K562 (cell line): Measurements from ENCODE around the gene INSIG1. TPM values are rescaled to one million over a fixed set of nuclear protein-coding genes. Genes with fewer than 3 reads are reported as not detected.

Experiments used
- ATAC-seq: fragments of 200-7000 bp; cut with Tn5 transposase; 3 replicates; pipeline ENCODE4 v1.9.1; 2020; ENCODE audit warnings: moderate library complexity
- BruUV-seq: library from RNA; stranded (reverse); fragments of 400-500 nt; replicated peaks from 2 replicates; lab custom pipeline; 2021; lab: Mats Ljungman, UMichigan
- CTCF ChIA-PET: fragments of 300-600 bp; formaldehyde crosslinking; extraction: SDS; loops from one replicate; lab custom pipeline; 2021; ENCODE audit warnings: low intra/inter-chr PET ratio; lab: Yijun Ruan, JAX
- POLR2A ChIA-PET: fragments of 300-600, 350-650 bp; sonication (Branson Sonifier 250); formaldehyde crosslinking; extraction: SDS; loops from one replicate; lab custom pipeline; 2021; ENCODE audit warnings: antibody characterized with exemption, inconsistent platforms; lab: Yijun Ruan, JAX
- DNase-seq, 4 experiments: peaks; one replicate each; pipeline versions ENCODE4 v3.0.0 to v3.0.0-alpha.2; 2011 to 2018; ENCODE audit warnings: low spot score in 3 of 4, mixed read lengths in 3 of 4; ENCODE audit errors: extremely low read depth in 1 of 4
- FAIRE-seq: peaks from 2 replicates; lab custom pipeline; 2011; peaks lifted over from hg19 to GRCh38; lab: Jason Lieb, UNC
- H2AFZ ChIP-seq: 2 replicates; pipeline ENCODE4 v1.6.0; 2011; ENCODE audit warnings: low read depth, low read length, control low read depth, inconsistent platforms
- H3K27ac ChIP-seq: fragments of 200-600 bp; 3 replicates; pipeline ENCODE4 v1.8.0; 2011; ENCODE audit warnings: low read depth, mild to moderate bottlenecking, control low read depth, inconsistent platforms, low read length, moderate library complexity, mixed read lengths; ENCODE audit errors: extremely low read depth
- H3K27me3 ChIP-seq, 2 experiments: fragments of 300-600 bp in 1 of 2; 2 replicates in 1 of 2; 3 replicates in 1 of 2; pipeline versions ENCODE4 v1.6.0 to v1.8.0; 2011; ENCODE audit warnings: inconsistent platforms in 2 of 2, low read length in 2 of 2, mild to moderate bottlenecking in 1 of 2, mixed read lengths in 1 of 2, moderate library complexity in 1 of 2; ENCODE audit not compliant: control insufficient read depth in 2 of 2, insufficient read depth in 2 of 2
- H3K36me3 ChIP-seq: fragments of 300-600 bp; 3 replicates; pipeline ENCODE4 v1.8.0; 2011; ENCODE audit warnings: mild to moderate bottlenecking, low read length, inconsistent platforms; ENCODE audit not compliant: control insufficient read depth, insufficient read depth
- H3K4me1 ChIP-seq, 2 experiments: fragments of 200-600 bp in 1 of 2; replicated peaks in 1 of 2; 2 replicates in 1 of 2; 3 replicates in 1 of 2; pipeline versions ENCODE4 v1.5.1 to v1.8.0; 2011; ENCODE audit warnings: inconsistent platforms in 2 of 2, low read length in 2 of 2, mild to moderate bottlenecking in 1 of 2, mixed read lengths in 1 of 2, moderate library complexity in 1 of 2; ENCODE audit not compliant: control insufficient read depth in 2 of 2, insufficient read depth in 2 of 2
- H3K4me2 ChIP-seq: 2 replicates; pipeline ENCODE4 v1.6.1; 2011; ENCODE audit warnings: low read length, control low read depth, inconsistent platforms, mixed read lengths; ENCODE audit not compliant: insufficient read depth
- H3K4me3 ChIP-seq: fragments of 200-600 bp; sonication (generic), shearing (Covaris generic); 2 replicates; pipeline ENCODE4 v1.5.1; 2016; ENCODE audit warnings: control low read depth, inconsistent platforms
- H3K79me2 ChIP-seq: fragments of 200-600 bp; 3 replicates; pipeline ENCODE4 v1.8.0; 2011; ENCODE audit warnings: low read length, inconsistent platforms; ENCODE audit not compliant: control insufficient read depth, insufficient read depth
- H3K9ac ChIP-seq, 2 experiments: 2 replicates each; pipeline versions ENCODE4 v1.6.0 to v1.6.1; 2011; ENCODE audit warnings: low read depth in 2 of 2, low read length in 2 of 2, control low read depth in 1 of 2, inconsistent platforms in 1 of 2, mild to moderate bottlenecking in 1 of 2, mixed read lengths in 1 of 2; ENCODE audit not compliant: insufficient read depth in 1 of 2
- H3K9me1 ChIP-seq: one replicate; pipeline ENCODE4 v1.6.0; 2011; ENCODE audit warnings: inconsistent platforms, mild to moderate bottlenecking, low read length, moderate library complexity; ENCODE audit not compliant: control insufficient read depth, insufficient read depth
- H3K9me3 ChIP-seq: replicated peaks from 2 replicates; pipeline ENCODE4 v1.5.1; 2011; ENCODE audit warnings: low read depth, low read length, inconsistent platforms; ENCODE audit not compliant: control insufficient read depth, insufficient read depth
- H4K20me1 ChIP-seq: replicated peaks from 2 replicates; pipeline ENCODE4 v1.6.1; 2011; ENCODE audit warnings: low read length, inconsistent platforms, mixed read lengths; ENCODE audit not compliant: control insufficient read depth, insufficient read depth
- ATF6 ChIP-seq: sonication (generic); formaldehyde crosslinking; IDR thresholded peaks from 2 replicates; pipeline ENCODE4 v1.4.0; 2020; ENCODE audit warnings: mild to moderate bottlenecking, missing genetic modification reagents
- CBFA2T3 ChIP-seq: fragments of 450-650 bp; IDR thresholded peaks from 2 replicates; pipeline ENCODE4 v1.6.1; 2017
- DPF2 ChIP-seq: fragments of 450-650 bp; IDR thresholded peaks from 2 replicates; pipeline ENCODE4 v1.6.1; 2016
- MCM2 ChIP-seq: fragments of 450-650 bp; IDR thresholded peaks from 2 replicates; pipeline ENCODE4 v1.6.1; 2017; ENCODE audit warnings: low read depth, mild to moderate bottlenecking
- SMAD4 ChIP-seq: fragments of 250-450 bp; sonication (Bioruptor Pico); conservative IDR thresholded peaks from 2 replicates; pipeline ENCODE4 v1.8.0; 2021; ENCODE audit warnings: inconsistent platforms, mild to moderate bottlenecking, moderate library complexity
- TCF3 ChIP-seq: sonication (generic); formaldehyde crosslinking; IDR thresholded peaks from 2 replicates; pipeline ENCODE4 v1.4.0; 2020; ENCODE audit warnings: mild to moderate bottlenecking, missing genetic modification reagents
- TEAD4 ChIP-seq, 2 experiments: sonication (generic) in 1 of 2; formaldehyde crosslinking in 1 of 2; IDR thresholded peaks; 2 replicates each; pipeline versions ENCODE4 v1.6.1 to v1.8.0; 2012 to 2022; ENCODE audit warnings: borderline replicate concordance in 1 of 2, inconsistent platforms in 1 of 2, low read length in 1 of 2, mild to moderate bottlenecking in 1 of 2, missing genetic modification reagents in 1 of 2
- UBTF ChIP-seq, 2 experiments: IDR thresholded peaks; 2 replicates each; pipeline ENCODE4 v1.6.1; 2012; ENCODE audit warnings: improper control_type of control experiment in 2 of 2, low read depth in 2 of 2, low read length in 2 of 2, borderline replicate concordance in 1 of 2
- USF1 ChIP-seq: sonication (generic); formaldehyde crosslinking; IDR thresholded peaks from 2 replicates; pipeline ENCODE4 v1.9.0; 2022; ENCODE audit warnings: mild to moderate bottlenecking, missing genetic modification reagents
- ZFP30 ChIP-seq: fragments of 250-450 bp; sonication (Bioruptor Pico); IDR thresholded peaks from 2 replicates; pipeline ENCODE4 v1.8.0; 2022; ENCODE audit warnings: moderate library complexity, mild to moderate bottlenecking, inconsistent platforms, borderline replicate concordance
- ZNF174 ChIP-seq: fragments of 250-450 bp; sonication (Bioruptor Pico); IDR thresholded peaks from 2 replicates; pipeline ENCODE4 v1.4.0; 2020; ENCODE audit warnings: mild to moderate bottlenecking
- ZNF263 ChIP-seq: sonication (generic); formaldehyde crosslinking; IDR thresholded peaks from 2 replicates; pipeline ENCODE4 v1.8.0; 2022; ENCODE audit warnings: mild to moderate bottlenecking, missing genetic modification reagents, borderline replicate concordance
- WGBS: fragments of 100-300 bp; shearing (Covaris generic); methylation state at CpG from one replicate; pipeline ENCODE4 v1.1.6; 2016; ENCODE audit warnings: low coverage, mixed read lengths; ENCODE audit not compliant: insufficient coverage; ENCODE audit errors: missing lambda C conversion rate; 5-methylcytosine and 5-hydroxymethylcytosine counted together
- in situ Hi-C: fragments of 300-500 bp; cut with MboI; formaldehyde crosslinking; loops from 4 replicates; pipeline ENCODE4 v1.15.0; 2018; ENCODE audit warnings: inconsistent platforms, mixed read lengths
- intact Hi-C: fragments of 100-400 bp; cut with micrococcal nuclease; formaldehyde crosslinking; loops from 2 replicates; pipeline ENCODE4 v1.14.2; 2022
- polyA plus RNA-seq, 8 experiments: library from polyadenylated mRNA; depleted of rRNA in 4 of 8; stranded (reverse) in 5 of 8; unstranded in 3 of 8; fragments of >200 nt; fragmentation: Nextera tagmentation in 2 of 8; fragmentation: Illumina TruSeq in 1 of 8; extraction: Ambion mirVana in 2 of 8; extraction: Trizol in 1 of 8; gene quantifications; 2 replicates each; pipeline versions ENCODE4 v1.2.1 to v1.2.3, GENCODE V29; 2011 to 2014; ENCODE audit warnings: inconsistent platforms in 1 of 8, missing spikeins in 1 of 8
- total RNA-seq, 7 experiments: library from RNA; depleted of rRNA in 6 of 7; stranded (reverse); fragments of >200 nt in 6 of 7; fragmentation: Illumina TruSeq in 2 of 7; extraction: Trizol in 2 of 7; gene quantifications; 2 replicates each; pipeline versions ENCODE4 v1.2.1 to v1.2.3, GENCODE V29; 2011 to 2021; ENCODE audit warnings: low replicate concordance in 1 of 7

The INSIG1 gene
- total and polyA plus RNA-seq, 9 of the 15 experiments (the other 6 are each of a cell fraction or from before 2014, with no cell fraction given): 57.1 to 787 (median 238) TPM

GRCh38 chr7:155295511-155295910 is 2.2 kb upstream of the INSIG1 start (continued):
- TF ChIP-seq UBTF (IDR thresholded peaks at IDR 0.05; ENCODE audit: borderline replicate concordance in 1 of 2, low read depth in 2 of 2, low read length in 2 of 2): no peak

- WGBS: 26% methylated on average over 18 of the region's 18 CpGs
- Histone ChIP-seq H3K79me2 (peaks cover 49% of the 10 kb centered on the region), H3K4me1 (peaks cover 58 to 61% of the 10 kb centered on the region in 2 experiments), H3K4me2 (peak overlapping the region; percentile 95), H3K9ac (peak overlapping the region; percentile 81 to 93), H3K27me3 (no peaks in the 10 kb centered on the region), H3K36me3 (peaks cover 28% of the 10 kb centered on the region), H3K27ac (peak overlapping the region; percentile 86), H3K4me3 (peak overlapping the region; percentile 76), H3K9me3 (no peaks in the 10 kb centered on the region), H2AFZ (0 out of 2 replicates have a peak overlapping the region, but pooled peaks have one; percentile 69), H3K9me1 (peaks cover 12% of the 10 kb centered on the region), H4K20me1 (peaks cover 32% of the 10 kb centered on the region)
- ChIA-PET CTCF (no interaction called here), POLR2A (interaction anchor here (0.5 to 3.1 kb wide), 13 partner anchors 9 to 1881 kb away, joined by 3 to 26 read pairs (median 4); no protein-coding TSS in a partner anchor)
- no peak for ATAC-seq
- peak; percentile 19 for FAIRE-seq
- in situ Hi-C loops: no loop called here
- peak in 1 of 4 experiments; percentile 42 for DNase-seq
- no TSS peak for BruUV-seq
- intact Hi-C loops: loop anchor here (2.0 to 5.0 kb wide), 2 partner anchors 47 to 294 kb away; partner anchors contain the start of gene PAXIP1
- peak; percentile 33 for TF ChIP-seq TCF3
- no peak for TF ChIP-seq MCM2
- no peak for TF ChIP-seq DPF2
- TF ChIP-seq ZFP30 (CRISPR knock-in tag): no peak
- peak; percentile 3; the same call in 1 of the 2 replicates for TF ChIP-seq USF1 (CRISPR knock-in tag)
- no peak for TF ChIP-seq SMAD4 (CRISPR knock-in tag)
- TF ChIP-seq TEAD4 (IDR thresholded peaks at IDR 0.05; ENCODE audit: low read length): 0 out of 2 replicates have a peak, but pooled peaks have one; percentile 20
- TF ChIP-seq TEAD4 (CRISPR knock-in tag; IDR thresholded peaks at IDR 0.05; ENCODE audit: borderline replicate concordance): no peak
- peak; percentile 29; the same call in 1 of the 2 replicates for TF ChIP-seq ZNF263
- TF ChIP-seq ATF6 (CRISPR knock-in tag): no peak
- TF ChIP-seq CBFA2T3: peak; percentile 31
- no peak for TF ChIP-seq ZNF174 (CRISPR knock-in tag)
Measured at GRCh38 chr7:155296006-155296787, 1.5 kb upstream of the INSIG1 start.
